Tibial nerve (tissue), 4 donors: Measurements from ENCODE around the gene MAOB. TPM values are rescaled to one million over a fixed set of nuclear protein-coding genes. Genes with fewer than 3 reads are reported as not detected.
"Not testable (repeated sequence)": the region's sequence is repeated elsewhere in the genome, so short reads cannot be mapped to it uniquely, and the experiment has no call there.

Experiments used
- DNase-seq, 2 donors: peaks; one replicate each; pipeline ENCODE4 v3.0.0-alpha.2; 2019; ENCODE audit warnings: low spot score in 2 of 2
- H3K27ac ChIP-seq, 4 donors: fragments of 200-600 bp; sonication (generic) in 3 of 4; one replicate each; pipeline ENCODE4 v1.5.1; 2017 to 2019; ENCODE audit warnings: mild to moderate bottlenecking in 1 of 4
- H3K27me3 ChIP-seq, 2 donors: fragments of 200-600 bp; sonication (generic) in 1 of 2; one replicate each; pipeline versions ENCODE4 v1.5.1 to v1.6.0; 2017 to 2019
- H3K36me3 ChIP-seq, 3 donors: fragments of 200-600 bp; sonication (generic); one replicate each; pipeline ENCODE4 v1.5.1; 2018 to 2019
- H3K4me1 ChIP-seq, 4 donors: fragments of 200-600 bp; sonication (generic) in 3 of 4; one replicate each; pipeline ENCODE4 v1.5.1; 2017 to 2019
- H3K4me3 ChIP-seq, 4 donors: fragments of 200-600 bp; sonication (generic) in 3 of 4; one replicate each; pipeline ENCODE4 v1.5.1; 2017 to 2019; ENCODE audit warnings: mild to moderate bottlenecking in 1 of 4, moderate library complexity in 1 of 4
- H3K9me3 ChIP-seq, 4 donors: fragments of 200-600 bp; sonication (generic) in 3 of 4; one replicate each; pipeline ENCODE4 v1.5.1; 2017 to 2019
- EP300 ChIP-seq, 2 donors: sonication (generic); formaldehyde crosslinking; IDR thresholded peaks; one replicate each; pipeline ENCODE4 v1.6.1; 2017; ENCODE audit warnings: antibody characterized with exemption in 2 of 2, mild to moderate bottlenecking in 1 of 2
- POLR2A ChIP-seq, 2 donors: fragments of 450-650 bp; IDR thresholded peaks; one replicate each; pipeline ENCODE4 v1.6.1; 2017; ENCODE audit warnings: antibody characterized with exemption in 2 of 2, mild to moderate bottlenecking in 2 of 2, moderate library complexity in 2 of 2
- WGBS, 2 donors: methylation state at CpG; one replicate each; pipeline ENCODE4 v1.1.5; 2018; 5-methylcytosine and 5-hydroxymethylcytosine counted together
- total RNA-seq, 4 donors: library from RNA; depleted of rRNA; stranded (reverse); fragments of >200 nt; gene quantifications; one replicate each; pipeline ENCODE4 v1.1.0, GENCODE V29; 2016
- TF ChIP-seq, protein P1 (sequence below), 5 experiments: fragments of 200-600 bp in 3 of 5; fragments of 450-650 bp in 2 of 5; sonication (generic) in 3 of 5; IDR thresholded peaks; one replicate each; pipeline ENCODE4 v1.5.1; 2016 to 2019; ENCODE audit warnings: antibody characterized with exemption in 5 of 5, mild to moderate bottlenecking in 3 of 5, moderate library complexity in 2 of 5

MAOB gene
- total RNA-seq, 4 donors from 2014 or later, result 8.8 to 35.1 (median 22.8) TPM

DNA sequence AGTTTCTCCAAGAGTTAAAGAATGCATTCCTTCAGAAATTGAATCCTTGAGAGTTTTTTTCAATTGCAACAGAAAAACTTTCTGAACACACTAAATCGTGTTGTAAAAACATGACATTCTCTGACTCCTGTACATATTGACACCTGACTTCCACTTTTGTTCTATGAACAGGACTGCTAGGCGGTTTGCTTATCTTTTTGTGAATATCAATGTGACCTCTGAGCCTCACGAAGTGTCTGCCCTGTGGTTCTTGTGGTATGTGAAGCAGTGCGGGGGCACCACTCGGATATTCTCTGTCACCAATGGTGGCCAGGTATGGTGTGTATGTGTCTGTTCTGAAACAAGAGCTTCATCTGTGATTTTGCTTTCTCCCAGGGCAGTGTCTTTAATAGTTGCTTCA, 154.2 kb downstream of the MAOB start:
- Histone ChIP-seq H3K27me3 (no peaks in the 10 kb centered on the region), H3K27ac (no peak overlapping the region), H3K9me3 (no peaks in the 10 kb centered on the region), H3K4me1 (no peaks in the 10 kb centered on the region), H3K36me3 (peaks cover 0 to 4% (median 0%) of the 10 kb centered on the region in 3 donors), H3K4me3 (no peak overlapping the region)
- WGBS, 2 donors, result 50 to 59% methylated on average over 5 of the region's 5 CpGs
- no peak for TF ChIP-seq POLR2A (IDR thresholded peaks at IDR 0.05)
- TF ChIP-seq, protein P1, sequence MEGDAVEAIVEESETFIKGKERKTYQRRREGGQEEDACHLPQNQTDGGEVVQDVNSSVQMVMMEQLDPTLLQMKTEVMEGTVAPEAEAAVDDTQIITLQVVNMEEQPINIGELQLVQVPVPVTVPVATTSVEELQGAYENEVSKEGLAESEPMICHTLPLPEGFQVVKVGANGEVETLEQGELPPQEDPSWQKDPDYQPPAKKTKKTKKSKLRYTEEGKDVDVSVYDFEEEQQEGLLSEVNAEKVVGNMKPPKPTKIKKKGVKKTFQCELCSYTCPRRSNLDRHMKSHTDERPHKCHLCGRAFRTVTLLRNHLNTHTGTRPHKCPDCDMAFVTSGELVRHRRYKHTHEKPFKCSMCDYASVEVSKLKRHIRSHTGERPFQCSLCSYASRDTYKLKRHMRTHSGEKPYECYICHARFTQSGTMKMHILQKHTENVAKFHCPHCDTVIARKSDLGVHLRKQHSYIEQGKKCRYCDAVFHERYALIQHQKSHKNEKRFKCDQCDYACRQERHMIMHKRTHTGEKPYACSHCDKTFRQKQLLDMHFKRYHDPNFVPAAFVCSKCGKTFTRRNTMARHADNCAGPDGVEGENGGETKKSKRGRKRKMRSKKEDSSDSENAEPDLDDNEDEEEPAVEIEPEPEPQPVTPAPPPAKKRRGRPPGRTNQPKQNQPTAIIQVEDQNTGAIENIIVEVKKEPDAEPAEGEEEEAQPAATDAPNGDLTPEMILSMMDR (IDR thresholded peaks at IDR 0.05), result no peak
- TF ChIP-seq EP300 (IDR thresholded peaks at IDR 0.05), result no peak
- no peak for DNase-seq

DNA sequence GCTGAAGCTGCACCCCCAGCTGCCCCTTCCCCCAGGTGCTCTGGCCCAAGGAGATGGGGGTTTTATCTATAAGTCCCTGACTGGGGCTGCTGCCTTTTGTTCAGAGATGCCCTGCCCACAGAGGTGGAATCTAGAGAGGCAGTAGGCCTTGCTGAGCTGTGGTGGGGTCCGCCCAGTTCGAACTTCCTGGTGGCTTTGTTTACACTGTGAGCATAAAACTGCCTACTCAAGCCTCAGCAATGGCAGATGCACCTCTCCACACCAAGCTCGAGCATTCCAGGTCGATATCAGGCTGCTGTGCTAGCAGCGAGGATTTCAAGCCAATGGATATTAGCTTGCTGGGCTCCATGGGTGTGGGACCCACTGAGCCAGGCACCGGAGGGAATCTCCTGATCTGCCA, 155.0 kb downstream of the MAOB start:
- WGBS, 2 donors, result 80 to 87% methylated on average over 1 to 6 of the region's 6 CpGs
- H3K27me3 ChIP-seq, H3K27ac ChIP-seq, H3K4me1 ChIP-seq, DNase-seq, H3K4me3 ChIP-seq, H3K9me3 ChIP-seq, H3K36me3 ChIP-seq: not testable (repeated sequence)

DNA sequence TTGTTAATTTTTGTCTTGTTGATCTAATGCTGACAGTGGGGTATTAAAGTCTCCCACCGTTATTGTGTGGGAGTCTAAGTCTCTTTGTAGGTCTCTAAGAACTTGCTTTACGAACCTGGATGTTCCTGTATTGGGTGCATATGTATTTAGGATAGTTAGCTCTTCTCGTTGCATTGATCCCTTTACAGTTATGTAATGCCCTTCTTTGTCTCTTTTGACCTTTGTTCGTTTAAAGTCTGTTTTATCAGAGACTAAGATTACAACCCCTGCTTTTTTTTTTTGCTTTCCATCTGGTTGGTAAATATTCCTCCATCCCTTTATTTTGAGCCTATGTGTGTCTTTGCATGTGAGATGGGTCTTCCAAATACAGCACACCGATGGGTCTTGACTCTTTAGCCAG, 157.0 kb downstream of the MAOB start:
- not testable (repeated sequence) for H3K27me3 ChIP-seq, DNase-seq, H3K9me3 ChIP-seq, H3K4me3 ChIP-seq, H3K27ac ChIP-seq, H3K36me3 ChIP-seq, H3K4me1 ChIP-seq
- WGBS, 2 donors, result 78 to 91% methylated on average over 5 of the region's 5 CpGs

DNA sequence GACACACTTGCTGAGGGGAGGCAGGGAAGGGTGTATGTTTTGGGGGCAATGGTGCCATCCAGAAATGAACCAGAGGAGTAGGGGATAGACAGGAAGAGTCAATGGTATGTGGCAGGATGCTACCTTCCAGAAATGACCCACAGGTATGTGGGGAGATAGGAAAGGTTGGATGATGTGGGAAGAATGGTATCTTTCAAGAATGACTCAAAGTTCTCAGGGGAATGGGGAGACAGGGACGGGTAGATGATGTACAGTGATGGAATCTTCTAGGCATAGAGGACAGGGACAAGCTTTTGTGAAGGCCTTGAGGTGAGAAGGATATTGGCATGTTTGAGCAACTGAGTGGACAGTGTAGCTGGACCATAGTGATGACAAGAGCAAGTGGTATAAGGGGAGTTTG, 161.3 kb downstream of the MAOB start:
- Histone ChIP-seq H3K9me3 (peaks cover 0 to 5% (median 0%) of the 10 kb centered on the region in 4 donors), H3K27me3 (no peaks in the 10 kb centered on the region), H3K36me3 (no peaks in the 10 kb centered on the region), H3K4me3 (no peak overlapping the region), H3K4me1 (no peaks in the 10 kb centered on the region), H3K27ac (no peak overlapping the region)
- DNase-seq, result no peak
- TF ChIP-seq EP300 (IDR thresholded peaks at IDR 0.05), result no peak
- TF ChIP-seq, protein P1 (IDR thresholded peaks at IDR 0.05), result no peak
- TF ChIP-seq POLR2A (IDR thresholded peaks at IDR 0.05), result no peak
- 66 to 88% methylated on average over 1 of the region's 1 CpG for WGBS, 2 donors

DNA sequence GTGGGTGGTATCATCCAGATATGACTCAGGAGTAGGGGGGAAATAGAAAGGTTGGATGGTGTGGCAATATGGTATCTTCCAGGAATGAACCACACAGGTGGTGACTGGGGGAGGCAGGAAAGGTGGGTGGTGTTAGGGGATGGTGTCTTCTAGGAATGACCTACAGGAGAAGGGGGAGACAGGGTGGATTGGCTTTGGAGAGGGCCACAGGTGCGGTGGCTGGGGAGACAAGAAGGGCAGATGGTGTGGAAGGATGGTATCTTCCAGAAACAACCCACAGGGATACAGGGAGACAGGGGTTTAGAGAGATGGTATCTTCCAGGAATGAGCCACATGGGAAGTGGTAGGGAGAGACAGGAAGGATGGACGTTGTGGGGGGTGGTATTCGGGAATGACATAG, 162.2 kb downstream of the MAOB start:
- WGBS, 2 donors, result 64 to 83% methylated on average over 3 of the region's 3 CpGs
- peaks cover 0 to 5% (median 0%) of the 10 kb centered on the region in 4 donors for H3K9me3 ChIP-seq
- no peaks in the 10 kb centered on the region for H3K27me3 ChIP-seq
- no peaks in the 10 kb centered on the region for H3K36me3 ChIP-seq
- DNase-seq, result no peak
- no peak overlapping the region for H3K27ac ChIP-seq
- no peak overlapping the region for H3K4me3 ChIP-seq
- H3K4me1 ChIP-seq, result no peaks in the 10 kb centered on the region
- TF ChIP-seq, protein P1 (IDR thresholded peaks at IDR 0.05), result no peak
- TF ChIP-seq EP300 (IDR thresholded peaks at IDR 0.05) (no peak), POLR2A (IDR thresholded peaks at IDR 0.05) (no peak)

DNA sequence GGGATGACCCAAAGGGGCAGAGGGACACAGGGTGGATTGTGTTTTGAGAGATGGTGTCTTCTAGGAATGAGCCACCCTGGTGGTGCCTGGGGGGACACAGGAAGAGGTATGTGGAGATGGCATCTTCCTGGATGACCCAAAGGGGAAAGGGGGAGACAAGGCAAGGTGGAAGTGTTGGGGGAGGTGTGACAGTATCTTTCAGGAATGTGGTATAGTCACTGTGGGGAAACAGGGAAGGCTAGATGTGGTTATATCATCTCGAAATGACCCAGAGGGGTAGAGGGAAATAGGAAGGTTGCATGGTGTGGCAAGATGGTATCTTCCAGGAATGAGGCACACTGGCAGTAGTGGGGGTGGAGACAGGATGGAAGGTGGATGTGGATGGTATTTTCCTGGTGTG, 163.3 kb downstream of the MAOB start:
- no peaks in the 10 kb centered on the region for H3K36me3 ChIP-seq
- H3K27me3 ChIP-seq, result no peaks in the 10 kb centered on the region
- 71 to 79% methylated on average over 1 of the region's 1 CpG for WGBS, 2 donors
- no peak for DNase-seq
- no peak overlapping the region for H3K27ac ChIP-seq
- peaks cover 0 to 5% (median 0%) of the 10 kb centered on the region in 4 donors for H3K9me3 ChIP-seq
- TF ChIP-seq, protein P1 (IDR thresholded peaks at IDR 0.05), result no peak
- no peak for TF ChIP-seq EP300 (IDR thresholded peaks at IDR 0.05)
- TF ChIP-seq POLR2A (IDR thresholded peaks at IDR 0.05), result no peak
- no peaks in the 10 kb centered on the region for H3K4me1 ChIP-seq
- no peak overlapping the region for H3K4me3 ChIP-seq
